IMR-90 (cell line): ENCODE results near the gene PLA2G12B. TPM values are rescaled to one million over a fixed set of nuclear protein-coding genes. Genes with fewer than 3 reads are reported as not detected.

ENCODE experiments used
- ATAC-seq: fragments of 200-7000 bp; cut with Tn5 transposase; 2 replicates; pipeline ENCODE4 v1.9.1; 2020; ENCODE audit warnings: low read depth, mild to moderate bottlenecking, moderate library complexity
- BruUV-seq: library from RNA; stranded (reverse); fragments of 400-500 nt; replicated peaks from 2 replicates; lab custom pipeline; 2021; lab: Mats Ljungman, UMichigan
- CTCF ChIA-PET: fragments of 300-600 bp; formaldehyde crosslinking; extraction: SDS; loops from one replicate; lab custom pipeline; 2021; ENCODE audit warnings: antibody characterized with exemption; lab: Yijun Ruan, JAX
- POLR2A ChIA-PET: fragments of 300-600 bp; sonication (Branson Sonifier 250); formaldehyde crosslinking; loops from one replicate; lab custom pipeline; 2022; ENCODE audit warnings: antibody characterized with exemption; ENCODE audit not compliant: unreplicated experiment; lab: Charles Lee
- DNase-seq: peaks from one replicate; pipeline ENCODE4 v3.0.0; 2013
- H2AFZ ChIP-seq: replicated peaks from 2 replicates; pipeline ENCODE3; 2013; ENCODE audit warnings: low read length, mild to moderate bottlenecking; ENCODE audit not compliant: poor library complexity
- H2AK5ac ChIP-seq: 2 replicates; pipeline ENCODE4 v1.6.1; 2013; ENCODE audit warnings: low read depth, low read length, inconsistent platforms
- H2AK9ac ChIP-seq: replicated peaks from 2 replicates; pipeline ENCODE3; 2013; ENCODE audit warnings: mild to moderate bottlenecking, low read depth, low read length, moderate library complexity; ENCODE audit not compliant: poor library complexity
- H2BK120ac ChIP-seq: 2 replicates; pipeline ENCODE4 v1.6.1; 2013; ENCODE audit warnings: low read depth, low read length, inconsistent platforms
- H2BK15ac ChIP-seq: 3 replicates; pipeline ENCODE4 v1.6.1; 2013; ENCODE audit warnings: low read depth, low read length, inconsistent platforms
- H2BK20ac ChIP-seq: 2 replicates; pipeline ENCODE4 v1.6.1; 2013; ENCODE audit warnings: low read depth, mild to moderate bottlenecking, inconsistent platforms, low read length, moderate library complexity
- H2BK5ac ChIP-seq: 2 replicates; pipeline ENCODE4 v1.6.1; 2013; ENCODE audit warnings: mild to moderate bottlenecking, low read depth, low read length, inconsistent platforms; ENCODE audit not compliant: poor library complexity, severe bottlenecking
- H3K14ac ChIP-seq: replicated peaks from 2 replicates; pipeline ENCODE4 v1.6.1; 2013; ENCODE audit warnings: low read depth, low read length, inconsistent platforms
- H3K18ac ChIP-seq: 2 replicates; pipeline ENCODE4 v1.6.1; 2013; ENCODE audit warnings: low read depth, low read length, control low read depth
- H3K23ac ChIP-seq: 2 replicates; pipeline ENCODE4 v1.6.1; 2013; ENCODE audit warnings: low read depth, low read length, inconsistent platforms
- H3K27ac ChIP-seq: 2 replicates; pipeline ENCODE4 v1.5.1; 2013; ENCODE audit warnings: mild to moderate bottlenecking, control low read depth, low read length; ENCODE audit not compliant: insufficient read depth
- H3K27me3 ChIP-seq: 2 replicates; pipeline ENCODE4 v1.6.1; 2013; ENCODE audit warnings: low read length; ENCODE audit not compliant: control insufficient read depth, insufficient read depth
- H3K36me3 ChIP-seq: 2 replicates; pipeline ENCODE4 v1.6.1; 2013; ENCODE audit warnings: low read length, mixed read lengths; ENCODE audit not compliant: control insufficient read depth, insufficient read depth
- H3K4ac ChIP-seq: 2 replicates; pipeline ENCODE4 v1.6.1; 2013; ENCODE audit warnings: low read depth, low read length, inconsistent platforms
- H3K4me1 ChIP-seq: 2 replicates; pipeline ENCODE4 v1.6.1; 2013; ENCODE audit warnings: low read length, mixed read lengths; ENCODE audit not compliant: control insufficient read depth, insufficient read depth
- H3K4me2 ChIP-seq: 2 replicates; pipeline ENCODE4 v1.6.1; 2013; ENCODE audit warnings: low read depth, mild to moderate bottlenecking, control low read depth, low read length, moderate library complexity
- H3K4me3 ChIP-seq: 2 replicates; pipeline ENCODE4 v1.5.1; 2013; ENCODE audit warnings: low read depth, mild to moderate bottlenecking, control low read depth, low read length, moderate library complexity; ENCODE audit not compliant: insufficient read depth
- H3K56ac ChIP-seq: 2 replicates; pipeline ENCODE4 v1.6.1; 2013; ENCODE audit warnings: low read length, inconsistent platforms; ENCODE audit not compliant: insufficient read depth; ENCODE audit errors: extremely low read depth
- H3K79me1 ChIP-seq, 2 experiments: 2 replicates each; pipeline ENCODE4 v1.6.1; 2013; ENCODE audit warnings: low read length in 2 of 2, inconsistent platforms in 1 of 2, low read depth in 1 of 2
- H3K9ac ChIP-seq: 2 replicates; pipeline ENCODE4 v1.6.1; 2013; ENCODE audit warnings: low read depth, low read length, control low read depth
- H3K9me1 ChIP-seq: 2 replicates; pipeline ENCODE4 v1.6.1; 2013; ENCODE audit warnings: low read length, inconsistent platforms; ENCODE audit not compliant: insufficient read depth
- H3K9me3 ChIP-seq: 2 replicates; pipeline ENCODE4 v1.6.1; 2013; ENCODE audit warnings: low read length; ENCODE audit not compliant: control insufficient read depth, insufficient read depth
- H4K20me1 ChIP-seq: 2 replicates; pipeline ENCODE4 v1.6.1; 2013; ENCODE audit warnings: low read length, inconsistent platforms; ENCODE audit not compliant: insufficient read depth
- H4K5ac ChIP-seq: 2 replicates; pipeline ENCODE4 v1.6.1; 2013; ENCODE audit warnings: mild to moderate bottlenecking, low read depth, low read length, control low read depth
- H4K8ac ChIP-seq, 2 experiments: 2 replicates each; pipeline ENCODE4 v1.6.1; 2013; ENCODE audit warnings: low read depth in 2 of 2, low read length in 2 of 2, control low read depth in 1 of 2, inconsistent platforms in 1 of 2
- H4K91ac ChIP-seq: 2 replicates; pipeline ENCODE4 v1.6.1; 2013; ENCODE audit warnings: low read depth, low read length, inconsistent platforms; ENCODE audit not compliant: insufficient read depth
- BHLHE40 ChIP-seq: fragments of 150-350 bp; IDR thresholded peaks from 2 replicates; pipeline ENCODE4 v1.6.1; 2016; ENCODE audit warnings: mild to moderate bottlenecking, low read depth, low read length
- CEBPB ChIP-seq: IDR thresholded peaks from 2 replicates; pipeline ENCODE4 v1.6.1; 2012; ENCODE audit warnings: low read depth, low read length, improper control_type of control experiment
- CHD1 ChIP-seq: IDR thresholded peaks from 2 replicates; pipeline ENCODE4 v1.6.1; 2012; ENCODE audit warnings: low read depth, low read length, improper control_type of control experiment
- MAFK ChIP-seq: IDR thresholded peaks from 2 replicates; pipeline ENCODE4 v1.6.1; 2012; ENCODE audit warnings: low read depth, low read length, improper control_type of control experiment
- MAZ ChIP-seq: IDR thresholded peaks from 2 replicates; pipeline ENCODE4 v1.6.1; 2012; ENCODE audit warnings: low read depth, mild to moderate bottlenecking, low read length, improper control_type of control experiment, moderate library complexity, borderline replicate concordance
- MXI1 ChIP-seq: IDR thresholded peaks from 2 replicates; pipeline ENCODE4 v1.6.1; 2012; ENCODE audit warnings: low read depth, mild to moderate bottlenecking, low read length, moderate library complexity, borderline replicate concordance
- NFE2L2 ChIP-seq: fragments of 150-350 bp; IDR thresholded peaks from 2 replicates; pipeline ENCODE4 v1.6.1; 2016; ENCODE audit warnings: low read depth, mild to moderate bottlenecking, low read length
- POLR2A ChIP-seq: IDR thresholded peaks from 2 replicates; pipeline ENCODE4 v1.6.1; 2012; ENCODE audit warnings: mild to moderate bottlenecking, low read depth, low read length
- RAD21 ChIP-seq: IDR thresholded peaks from 2 replicates; pipeline ENCODE4 v1.6.1; 2012; ENCODE audit warnings: low read length, improper control_type of control experiment
- SMC3 ChIP-seq: fragments of 150-350 bp; IDR thresholded peaks from 2 replicates; pipeline ENCODE4 v1.6.1; 2016; ENCODE audit warnings: low read depth, mild to moderate bottlenecking, antibody characterized with exemption, low read length, moderate library complexity
- USF2 ChIP-seq: fragments of 150-350 bp; IDR thresholded peaks from 2 replicates; pipeline ENCODE4 v1.6.1; 2017; ENCODE audit warnings: mild to moderate bottlenecking, antibody characterized with exemption, low read length, low read depth
- WGBS, 2 experiments: methylation state at CpG; one replicate each; pipeline versions ENCODE4 v1.1.5 to v1.1.7; 2013; ENCODE audit warnings: missing lambda C conversion rate in 2 of 2; ENCODE audit not compliant: insufficient read length in 1 of 2; ENCODE audit errors: extremely low coverage in 2 of 2; 5-methylcytosine and 5-hydroxymethylcytosine counted together
- dilution Hi-C: fragments of 300-500 bp; cut with HindIII; formaldehyde crosslinking; loops from one replicate; pipeline ENCODE4 v1.14.3; 2018; ENCODE audit warnings: low sequenced_read_pairs; ENCODE audit not compliant: unreplicated experiment
- in situ Hi-C: fragments of 300-500 bp; cut with MboI; formaldehyde crosslinking; loops from 3 replicates; pipeline ENCODE4 v1.14.3; 2019; ENCODE audit warnings: low sequenced_read_pairs, inconsistent platforms, mixed read lengths
- intact Hi-C: fragments of 100-400 bp; cut with micrococcal nuclease; formaldehyde crosslinking; loops from 2 replicates; pipeline ENCODE4 v1.10.0; 2022
- polyA plus RNA-seq, 3 experiments: library from polyadenylated mRNA; depleted of rRNA; stranded (reverse); fragments of >200 nt; gene quantifications; 2 replicates each; pipeline ENCODE4 v1.2.3, GENCODE V29; 2012; ENCODE audit warnings: low replicate concordance in 1 of 3
- total RNA-seq: library from RNA; depleted of rRNA; stranded (reverse); fragments of >200 nt; gene quantifications from 2 replicates; pipeline ENCODE4 v1.2.3, GENCODE V29; 2012

Gene PLA2G12B
- total and polyA plus RNA-seq, 2 of the 4 experiments (the other 2 are of a cell fraction) = not detected

DNA sequence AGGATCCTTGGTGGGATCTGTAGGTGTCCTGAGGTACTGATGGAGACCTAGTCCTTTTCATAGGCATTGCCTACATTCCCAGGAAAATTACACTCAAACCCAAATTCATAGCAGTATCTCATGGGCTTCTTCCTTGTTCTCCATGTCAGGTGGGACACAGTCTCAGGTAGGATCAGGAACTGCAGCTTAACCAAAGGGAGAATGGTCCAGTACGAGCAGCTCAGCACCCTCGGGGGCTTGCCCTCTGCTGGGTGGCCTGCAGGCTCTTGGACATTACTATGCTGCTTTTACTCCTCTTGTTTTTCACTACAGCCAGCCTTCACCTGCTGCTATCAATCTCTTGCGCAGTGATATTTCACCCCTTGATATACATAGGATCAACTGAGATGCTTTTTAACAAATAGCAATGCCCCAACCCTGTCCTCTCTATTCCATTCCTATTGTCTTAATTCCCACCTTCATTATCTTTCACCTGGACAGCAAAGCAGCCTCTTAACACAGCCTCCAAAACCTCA, 28.6 kb downstream of the PLA2G12B start:
- DNase-seq = no peak
- intact Hi-C loops (no loop called here), in situ Hi-C loops (no loop called here), dilution Hi-C loops (no loop called here)
- H2BK20ac ChIP-seq = no peak overlapping the region
- H4K91ac ChIP-seq = no peak overlapping the region
- no peak overlapping the region for H3K14ac ChIP-seq
- H2AK5ac ChIP-seq = no peak overlapping the region
- H3K4me1 ChIP-seq = no peaks in the 10 kb centered on the region
- no peak overlapping the region for H2BK120ac ChIP-seq
- POLR2A ChIA-PET = no interaction called here
- H3K9me1 ChIP-seq = no peaks in the 10 kb centered on the region
- no peak overlapping the region for H3K18ac ChIP-seq
- H3K79me1 ChIP-seq = no peaks in the 10 kb centered on the region
- H4K8ac ChIP-seq = no peak overlapping the region
- peaks cover 12% of the 10 kb centered on the region for H3K27me3 ChIP-seq
- H3K9me3 ChIP-seq = peaks cover 5% of the 10 kb centered on the region; the same call in 1 of the 2 replicates
- H3K56ac ChIP-seq = no peak overlapping the region
- no peak overlapping the region for H3K4ac ChIP-seq
- TF ChIP-seq MXI1 = no peak
- TF ChIP-seq POLR2A = no peak
- TF ChIP-seq BHLHE40 = no peak
- no peak for TF ChIP-seq RAD21
- TF ChIP-seq MAZ = no peak
- no peak for TF ChIP-seq CHD1
- TF ChIP-seq SMC3 = no peak
- TF ChIP-seq USF2 = no peak
- TF ChIP-seq CEBPB = no peak
- TF ChIP-seq MAFK = no peak
- no peak for TF ChIP-seq NFE2L2
- H3K36me3 ChIP-seq = no peaks in the 10 kb centered on the region
- H3K23ac ChIP-seq = no peak overlapping the region
- no peak overlapping the region for H3K27ac ChIP-seq
- no peak for ATAC-seq
- H2BK15ac ChIP-seq = no peak overlapping the region
- no TSS peak for BruUV-seq
- no CpG with 5 or more reads among the region's 3 CpGs for WGBS, 2 experiments
- no peak overlapping the region for H2BK5ac ChIP-seq
- H3K4me3 ChIP-seq = no peak overlapping the region
- H2AK9ac ChIP-seq = no peak overlapping the region
- no peak overlapping the region for H2AFZ ChIP-seq
- H4K5ac ChIP-seq = no peak overlapping the region
- CTCF ChIA-PET = no interaction called here
- H3K9ac ChIP-seq = no peak overlapping the region
- no peaks in the 10 kb centered on the region for H4K20me1 ChIP-seq
- no peak overlapping the region for H3K4me2 ChIP-seq
